ENCODE measurements around the gene FYCO1. TPM values are rescaled to one million over a fixed set of nuclear protein-coding genes. Genes with fewer than 3 reads are reported as not detected.

The FYCO1 gene
- polyA plus RNA-seq, 1 donor (not counting 4 experiments of a cell fraction or from before 2014, with no cell fraction given), result 6.1 TPM

DNA sequence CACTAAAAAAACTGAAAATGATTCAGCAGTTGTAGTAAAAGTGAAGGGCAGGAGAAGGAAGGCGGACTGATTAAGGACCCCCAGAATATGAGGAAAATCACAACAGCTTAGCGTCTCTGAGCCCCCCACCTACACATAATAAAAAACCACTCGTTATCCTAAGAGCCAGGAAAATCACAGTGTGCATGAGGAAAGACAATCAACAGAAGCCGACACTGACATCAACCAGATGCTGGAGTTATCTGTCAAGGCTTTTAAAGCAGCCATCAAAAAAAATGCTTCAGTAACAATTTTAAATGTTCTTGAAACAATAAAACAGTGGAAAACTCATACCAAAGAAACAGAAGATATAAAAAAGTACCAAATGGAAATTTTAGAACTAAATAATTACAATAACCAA, 62.0 kb downstream of the FYCO1 start:
- no peaks in the 10 kb centered on the region for H3K9me1 ChIP-seq (ENCODE audit: control insufficient read depth, extremely low read depth, insufficient read depth, low read length)
- no peaks in the 10 kb centered on the region for H3K4me1 ChIP-seq (ENCODE audit: control insufficient read depth, extremely low read depth, insufficient read depth, low read length)
- no peak overlapping the region for H2AFZ ChIP-seq (ENCODE audit: control insufficient read depth, low read length)
- no peak for FAIRE-seq
- no peak for TF ChIP-seq EZH2 (IDR thresholded peaks at IDR 0.05; ENCODE audit: low read length)
- TF ChIP-seq, protein P1, sequence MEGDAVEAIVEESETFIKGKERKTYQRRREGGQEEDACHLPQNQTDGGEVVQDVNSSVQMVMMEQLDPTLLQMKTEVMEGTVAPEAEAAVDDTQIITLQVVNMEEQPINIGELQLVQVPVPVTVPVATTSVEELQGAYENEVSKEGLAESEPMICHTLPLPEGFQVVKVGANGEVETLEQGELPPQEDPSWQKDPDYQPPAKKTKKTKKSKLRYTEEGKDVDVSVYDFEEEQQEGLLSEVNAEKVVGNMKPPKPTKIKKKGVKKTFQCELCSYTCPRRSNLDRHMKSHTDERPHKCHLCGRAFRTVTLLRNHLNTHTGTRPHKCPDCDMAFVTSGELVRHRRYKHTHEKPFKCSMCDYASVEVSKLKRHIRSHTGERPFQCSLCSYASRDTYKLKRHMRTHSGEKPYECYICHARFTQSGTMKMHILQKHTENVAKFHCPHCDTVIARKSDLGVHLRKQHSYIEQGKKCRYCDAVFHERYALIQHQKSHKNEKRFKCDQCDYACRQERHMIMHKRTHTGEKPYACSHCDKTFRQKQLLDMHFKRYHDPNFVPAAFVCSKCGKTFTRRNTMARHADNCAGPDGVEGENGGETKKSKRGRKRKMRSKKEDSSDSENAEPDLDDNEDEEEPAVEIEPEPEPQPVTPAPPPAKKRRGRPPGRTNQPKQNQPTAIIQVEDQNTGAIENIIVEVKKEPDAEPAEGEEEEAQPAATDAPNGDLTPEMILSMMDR (optimal IDR thresholded peaks at IDR 0.05 in 1 of 3, IDR thresholded peaks at IDR 0.05 in 1 of 3, conservative IDR thresholded peaks at IDR 0.05 in 1 of 3; ENCODE audit: extremely low read depth in 1 of 3, insufficient read depth in 2 of 3, low read length in 3 of 3), result no peak
- no peak for DNase-seq (ENCODE audit: low read depth, low spot score)
- no peak overlapping the region for H3K4me3 ChIP-seq (ENCODE audit: control insufficient read depth in 2 of 3, extremely low read depth in 1 of 3, insufficient read depth in 2 of 3, low read depth in 1 of 3, low read length in 3 of 3)
- no peak overlapping the region for H3K27ac ChIP-seq (ENCODE audit: control insufficient read depth, insufficient read depth, low read length)
- H3K9ac ChIP-seq (ENCODE audit: control insufficient read depth, extremely low read depth, insufficient read depth, low read length), result no peak overlapping the region
- dilution Hi-C loops (cut with MboI; ENCODE audit: extremely low pct_ligation_motif_present, low sequenced_read_pairs), result no loop called here
- H3K36me3 ChIP-seq (ENCODE audit: control insufficient read depth in 2 of 2, extremely low read depth in 1 of 2, insufficient read depth in 2 of 2, low read length in 2 of 2), result peaks cover 0 to 13% of the 10 kb centered on the region in 2 experiments
- H3K9me3 ChIP-seq (ENCODE audit: control insufficient read depth, low read depth, low read length), result no peaks in the 10 kb centered on the region
- no peaks in the 10 kb centered on the region for H4K20me1 ChIP-seq (ENCODE audit: control insufficient read depth, extremely low read depth, insufficient read depth, low read length)
- no peaks in the 10 kb centered on the region for H3K79me2 ChIP-seq (ENCODE audit: control insufficient read depth, insufficient read depth, low read length)
- H3K4me2 ChIP-seq (ENCODE audit: control insufficient read depth, extremely low read depth, insufficient read depth, low read depth, low read length), result no peak overlapping the region
- no peaks in the 10 kb centered on the region for H3K27me3 ChIP-seq (ENCODE audit: control insufficient read depth, extremely low read depth, insufficient read depth, low read length)

DNA sequence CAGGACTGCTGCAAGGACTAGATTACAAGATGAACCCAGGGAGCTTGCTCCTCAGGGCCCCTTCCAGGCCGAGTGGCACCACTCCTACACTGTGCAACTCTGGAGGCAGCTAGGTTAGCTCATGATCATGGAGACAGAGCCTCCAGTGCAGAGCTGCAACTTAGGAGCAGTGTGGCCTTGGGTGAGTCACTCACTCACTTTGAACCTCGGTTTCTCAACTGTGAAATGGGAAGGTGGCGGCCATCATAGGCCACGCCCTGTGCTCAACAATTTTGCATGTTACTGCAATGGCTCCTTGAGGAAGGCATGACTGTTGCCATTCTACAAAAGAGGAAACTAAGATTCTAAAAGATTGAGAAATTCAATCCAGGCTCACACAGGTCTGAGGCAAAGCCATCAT, 63.5 kb downstream of the FYCO1 start:
- no peaks in the 10 kb centered on the region for H3K27me3 ChIP-seq (ENCODE audit: control insufficient read depth, extremely low read depth, insufficient read depth, low read length)
- no peak overlapping the region for H3K27ac ChIP-seq (ENCODE audit: control insufficient read depth, insufficient read depth, low read length)
- no peak overlapping the region for H3K4me2 ChIP-seq (ENCODE audit: control insufficient read depth, extremely low read depth, insufficient read depth, low read depth, low read length)
- no peaks in the 10 kb centered on the region for H3K9me1 ChIP-seq (ENCODE audit: control insufficient read depth, extremely low read depth, insufficient read depth, low read length)
- no peaks in the 10 kb centered on the region for H3K4me1 ChIP-seq (ENCODE audit: control insufficient read depth, extremely low read depth, insufficient read depth, low read length)
- H3K9ac ChIP-seq (ENCODE audit: control insufficient read depth, extremely low read depth, insufficient read depth, low read length), result no peak overlapping the region
- peaks cover 0 to 16% of the 10 kb centered on the region in 2 experiments for H3K36me3 ChIP-seq (ENCODE audit: control insufficient read depth in 2 of 2, extremely low read depth in 1 of 2, insufficient read depth in 2 of 2, low read length in 2 of 2)
- TF ChIP-seq EZH2 (IDR thresholded peaks at IDR 0.05; ENCODE audit: low read length), result no peak
- TF ChIP-seq, protein P1 (optimal IDR thresholded peaks at IDR 0.05 in 1 of 3, IDR thresholded peaks at IDR 0.05 in 1 of 3, conservative IDR thresholded peaks at IDR 0.05 in 1 of 3; ENCODE audit: extremely low read depth in 1 of 3, insufficient read depth in 2 of 3, low read length in 3 of 3), result no peak
- dilution Hi-C loops (cut with MboI; ENCODE audit: extremely low pct_ligation_motif_present, low sequenced_read_pairs), result no loop called here
- no peak overlapping the region for H3K4me3 ChIP-seq (ENCODE audit: control insufficient read depth in 2 of 3, extremely low read depth in 1 of 3, insufficient read depth in 2 of 3, low read depth in 1 of 3, low read length in 3 of 3)
- H4K20me1 ChIP-seq (ENCODE audit: control insufficient read depth, extremely low read depth, insufficient read depth, low read length), result no peaks in the 10 kb centered on the region
- DNase-seq (ENCODE audit: low read depth, low spot score), result no peak
- H3K9me3 ChIP-seq (ENCODE audit: control insufficient read depth, low read depth, low read length), result no peaks in the 10 kb centered on the region
- FAIRE-seq, result no peak
- H2AFZ ChIP-seq (ENCODE audit: control insufficient read depth, low read length), result no peak overlapping the region
- no peaks in the 10 kb centered on the region for H3K79me2 ChIP-seq (ENCODE audit: control insufficient read depth, insufficient read depth, low read length)
